HG03175 (cell line): ENCODE measurements around the gene PAX5.
"Not testable (repeated sequence)": the region's sequence is repeated elsewhere in the genome, so short reads cannot be mapped to it uniquely, and the experiment has no call there.

Experiments
- ATAC-seq: cut with Tn5 transposase; IDR thresholded peaks from one replicate; pipeline ENCODE4 v1.9.1; 2021; ENCODE audit warnings: mild to moderate bottlenecking, moderate library complexity; ENCODE audit not compliant: unreplicated experiment

Gene PAX5

GRCh38 chr9:36888551-36888950 lies 145.5 kb downstream of the PAX5 start:
- no peak for ATAC-seq

GRCh38 chr9:36884721-36885120 lies 149.3 kb downstream of the PAX5 start:
- no peak for ATAC-seq

GRCh38 chr9:36882594-36882993 lies 151.5 kb downstream of the PAX5 start:
- ATAC-seq: no peak

- no peak for ATAC-seq
These were observed 152.2 kb downstream of the PAX5 start for GRCh38 chr9:36881743-36882441.

- no peak for ATAC-seq
These were observed 152.8 kb downstream of the PAX5 start for GRCh38 chr9:36881316-36881715.

- no peak for ATAC-seq
These were observed 154.0 kb downstream of the PAX5 start for GRCh38 chr9:36880075-36880474.

- peak; percentile 61 for ATAC-seq
These were observed 154.8 kb downstream of the PAX5 start for GRCh38 chr9:36878986-36879982.

GRCh38 chr9:36877239-36877638 lies 156.8 kb downstream of the PAX5 start:
- no peak for ATAC-seq

GRCh38 chr9:36876056-36876455 lies 158.0 kb downstream of the PAX5 start:
- ATAC-seq: no peak

GRCh38 chr9:36874921-36875320 lies 159.1 kb downstream of the PAX5 start:
- ATAC-seq: no peak

GRCh38 chr9:36874261-36874660 lies 159.8 kb downstream of the PAX5 start:
- no peak for ATAC-seq

- ATAC-seq: peak; percentile 67
These were observed 160.7 kb downstream of the PAX5 start for GRCh38 chr9:36873247-36873875.

GRCh38 chr9:36872641-36873040 lies 161.4 kb downstream of the PAX5 start:
- ATAC-seq: no peak

- no peak for ATAC-seq
These were observed 162.5 kb downstream of the PAX5 start for GRCh38 chr9:36871606-36872005.

GRCh38 chr9:36870960-36871359 lies 163.1 kb downstream of the PAX5 start:
- no peak for ATAC-seq

- ATAC-seq: not testable (repeated sequence)
These were observed 164.5 kb downstream of the PAX5 start for GRCh38 chr9:36869605-36870004.

- no peak for ATAC-seq
These were observed 165.3 kb downstream of the PAX5 start for GRCh38 chr9:36868586-36869282.

GRCh38 chr9:36867672-36868471 lies 166.2 kb downstream of the PAX5 start:
- ATAC-seq: no peak

- ATAC-seq: no peak
These were observed 166.8 kb downstream of the PAX5 start for GRCh38 chr9:36867241-36867640.

GRCh38 chr9:36866840-36867239 lies 167.2 kb downstream of the PAX5 start:
- no peak for ATAC-seq
